ENCODE measurements around the gene ADORA3.

The ADORA3 gene

DNA sequence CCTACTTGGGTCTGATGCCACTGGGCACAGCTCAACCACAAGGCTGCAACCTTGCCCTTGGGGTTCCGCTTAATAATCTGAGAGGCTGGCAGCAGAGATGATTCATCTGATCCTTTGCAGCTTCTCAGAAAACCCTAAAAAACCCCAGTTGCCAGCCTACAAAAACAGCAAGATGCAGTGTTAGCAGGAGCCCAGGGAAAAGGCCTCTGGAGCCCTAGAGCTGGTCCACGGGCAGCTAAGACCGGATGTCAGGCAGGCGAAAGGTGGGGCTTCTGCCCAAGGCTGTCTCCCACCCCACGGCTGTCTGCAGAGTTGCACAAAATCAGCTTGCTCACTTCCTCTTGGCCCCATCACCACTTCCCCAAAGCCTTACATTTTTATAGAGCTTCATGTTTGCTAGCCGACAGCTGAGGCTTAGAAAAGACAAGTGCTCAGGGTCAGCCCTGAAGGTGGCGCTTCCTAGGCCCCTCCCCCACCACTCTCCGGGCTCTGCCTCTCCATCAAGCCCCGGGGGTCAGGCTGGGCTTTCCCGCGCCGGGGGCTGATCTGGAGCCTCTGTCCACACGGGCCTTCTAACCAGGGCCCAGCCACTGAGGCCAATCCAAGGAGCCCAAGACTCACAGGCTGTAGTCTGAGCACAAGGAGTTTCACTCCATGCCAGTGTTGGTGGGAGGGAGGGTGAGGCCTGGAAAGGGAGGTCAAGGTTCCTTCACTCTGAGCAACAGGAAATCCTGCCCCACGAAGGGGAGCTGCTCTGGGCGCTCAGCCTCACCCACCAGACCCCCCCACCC, 4.2 kb upstream of the ADORA3 start:
- peak; percentile 61 for DNase-seq

- no peak for DNase-seq
Observed at GRCh38 chr1:111506561-111506960, 3.1 kb upstream of the ADORA3 start.

- no peak for DNase-seq
Observed at GRCh38 chr1:111505641-111506119, 2.2 kb upstream of the ADORA3 start.

DNA sequence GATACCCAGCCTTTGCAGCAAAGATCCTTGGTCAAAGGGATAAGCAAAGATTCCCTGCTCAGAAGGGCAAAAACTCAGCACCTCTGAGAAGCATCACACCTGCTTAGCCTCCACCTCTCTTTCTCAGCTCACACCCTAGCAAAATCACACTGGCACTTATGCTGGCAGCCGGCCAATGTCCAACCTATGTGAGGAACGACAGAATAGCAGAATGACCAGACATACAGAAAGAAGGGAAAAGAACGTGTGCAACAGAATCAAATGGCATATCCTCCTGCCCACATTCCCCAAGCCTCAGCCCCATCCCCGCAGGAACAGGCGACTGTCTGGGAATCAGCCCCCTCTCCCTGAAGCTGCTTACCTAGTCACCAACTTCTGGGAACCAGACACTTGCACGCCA, 664 bp upstream of the ADORA3 start:
- DNase-seq = no peak

GRCh38 chr1:111501645-111502044, 1.8 kb downstream of the ADORA3 start:
- no peak for DNase-seq

DNA sequence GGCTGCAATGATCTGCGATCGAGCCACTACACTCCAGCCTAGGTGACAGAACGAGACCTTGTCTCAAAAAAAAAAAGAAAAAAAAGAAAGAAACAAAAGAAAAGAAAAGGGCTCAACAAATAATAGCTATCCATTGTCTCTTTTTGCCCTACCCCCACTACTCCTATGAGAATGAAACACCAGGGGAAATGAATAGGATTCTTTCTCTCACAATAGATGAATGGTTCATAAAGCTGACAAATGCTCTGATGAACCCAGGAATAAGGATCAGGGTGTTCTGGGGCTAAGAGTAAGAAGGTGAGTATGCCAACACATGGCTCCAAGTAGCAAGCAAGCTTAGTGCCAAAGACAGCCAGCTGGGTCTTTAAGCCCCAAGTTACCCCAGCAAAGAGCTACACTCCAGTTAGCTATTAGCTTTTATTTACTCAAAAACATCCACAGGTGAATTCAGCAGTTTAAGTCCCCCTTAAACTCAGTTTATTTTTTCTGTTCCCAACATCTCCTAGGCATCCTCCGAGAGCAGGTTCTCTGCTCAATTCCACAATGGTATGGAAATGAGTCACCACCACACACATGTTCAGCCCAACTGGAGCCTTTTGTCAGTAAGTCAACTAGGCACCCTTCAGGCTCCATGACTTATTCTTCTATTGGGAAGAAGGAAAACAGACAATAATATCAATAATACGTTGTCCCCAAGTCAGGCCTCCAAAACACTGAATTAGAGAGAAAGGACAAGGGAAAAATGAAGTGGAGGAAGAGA, 4.2 kb downstream of the ADORA3 start:
- DNase-seq = no peak

DNA sequence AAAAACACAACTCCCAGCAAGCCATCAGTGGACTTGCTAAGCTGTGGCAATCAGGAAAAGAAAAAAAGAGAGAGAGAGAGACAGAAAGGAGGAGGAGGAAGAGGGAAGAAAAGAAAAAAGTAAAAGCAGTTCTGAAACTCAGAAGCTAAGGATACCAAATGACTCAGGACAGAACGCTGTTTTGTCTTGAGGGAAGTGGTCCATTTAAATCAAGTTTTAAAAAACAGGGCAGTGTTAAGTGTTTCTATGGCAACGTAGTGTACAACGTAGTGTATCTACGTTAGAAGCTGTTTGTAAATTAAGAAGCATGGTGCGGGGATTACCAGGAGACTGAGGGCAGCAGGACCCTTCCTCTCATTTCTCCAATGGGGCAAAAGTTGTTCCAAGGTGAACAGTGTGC, 5.8 kb downstream of the ADORA3 start:
- DNase-seq = no peak

DNA sequence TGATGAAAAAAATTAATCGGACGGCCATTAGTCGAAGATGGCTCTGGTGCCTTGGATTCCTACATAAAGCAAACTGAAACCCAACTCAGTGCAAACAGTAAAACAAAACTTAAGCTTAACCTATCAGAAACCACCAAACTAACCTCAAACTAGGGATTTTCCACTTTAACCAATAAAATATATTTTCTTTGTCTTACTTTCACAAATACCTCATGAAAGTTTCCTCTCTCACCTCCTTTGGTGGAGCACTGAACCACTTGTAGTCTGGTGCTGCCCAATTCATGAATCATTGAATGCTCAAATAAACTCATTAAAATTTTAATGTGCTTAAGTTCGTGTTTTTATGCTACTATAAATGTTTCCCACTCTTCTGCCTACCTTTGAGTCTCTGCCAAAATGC, 7.0 kb downstream of the ADORA3 start:
- DNase-seq = no peak

GRCh38 chr1:111491070-111491469, 12.4 kb downstream of the ADORA3 start:
- DNase-seq = no peak

DNA sequence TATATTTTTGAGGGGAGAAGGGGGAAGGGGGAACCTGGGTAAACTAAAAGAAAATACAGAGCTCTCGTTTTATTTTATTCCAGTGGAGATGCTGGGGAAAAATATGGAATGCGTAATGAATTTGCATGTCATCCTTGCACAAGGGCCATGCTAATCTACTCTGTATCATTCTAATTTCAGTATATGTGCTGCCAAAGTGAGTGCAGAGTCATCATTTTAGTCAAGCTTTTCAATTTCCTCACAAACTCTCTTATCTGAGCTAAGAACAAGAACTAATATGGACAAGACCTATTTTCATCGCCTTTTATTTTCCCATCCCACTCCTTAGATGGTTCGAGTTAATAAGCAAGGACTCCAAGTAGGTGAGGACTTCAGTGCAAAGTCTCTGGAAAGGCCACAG, 13.2 kb downstream of the ADORA3 start:
- DNase-seq = no peak

GRCh38 chr1:111489604-111490003, 13.8 kb downstream of the ADORA3 start:
- DNase-seq = no peak

DNA sequence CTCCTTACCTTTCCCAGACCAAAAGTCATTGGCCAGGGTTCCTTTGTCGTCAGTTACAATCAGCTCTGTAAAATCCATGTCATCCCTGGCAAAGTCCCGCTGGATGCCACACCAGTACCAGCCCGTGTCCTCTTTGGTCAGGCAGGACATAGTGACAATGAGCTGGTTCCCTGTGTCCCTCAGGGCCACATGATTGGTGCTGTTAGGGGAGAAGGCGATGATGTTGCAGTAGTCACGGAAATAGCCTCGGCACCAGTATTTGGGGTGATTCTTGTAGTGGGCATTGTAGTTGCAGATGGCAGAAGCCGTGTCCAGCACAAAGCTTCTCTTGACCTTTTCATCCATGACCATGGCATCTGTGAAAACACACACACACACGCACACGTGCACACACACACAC, 14.8 kb downstream of the ADORA3 start:
- DNase-seq = no peak

GRCh38 chr1:111487133-111487532, 16.3 kb downstream of the ADORA3 start:
- no peak for DNase-seq

DNA sequence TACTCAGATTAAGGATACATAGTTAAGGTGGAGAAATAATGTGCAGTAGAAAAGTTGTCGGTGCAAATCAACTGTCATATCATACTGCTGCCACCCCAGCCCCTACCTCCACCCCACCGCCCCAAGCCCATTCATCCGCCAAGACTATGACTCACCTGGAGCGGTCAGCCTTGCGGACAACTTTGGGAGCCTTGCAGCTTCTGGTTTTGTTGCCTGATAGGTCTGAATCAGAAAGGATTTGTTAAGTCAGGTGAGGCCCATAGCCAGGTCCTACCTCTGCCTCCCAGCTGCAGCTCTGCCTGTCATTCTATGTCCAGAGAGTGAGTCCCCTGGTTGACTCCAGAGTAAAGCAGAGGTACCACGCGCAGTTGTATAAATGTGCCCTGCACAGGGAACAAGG, 17.0 kb downstream of the ADORA3 start:
- DNase-seq = no peak

DNA sequence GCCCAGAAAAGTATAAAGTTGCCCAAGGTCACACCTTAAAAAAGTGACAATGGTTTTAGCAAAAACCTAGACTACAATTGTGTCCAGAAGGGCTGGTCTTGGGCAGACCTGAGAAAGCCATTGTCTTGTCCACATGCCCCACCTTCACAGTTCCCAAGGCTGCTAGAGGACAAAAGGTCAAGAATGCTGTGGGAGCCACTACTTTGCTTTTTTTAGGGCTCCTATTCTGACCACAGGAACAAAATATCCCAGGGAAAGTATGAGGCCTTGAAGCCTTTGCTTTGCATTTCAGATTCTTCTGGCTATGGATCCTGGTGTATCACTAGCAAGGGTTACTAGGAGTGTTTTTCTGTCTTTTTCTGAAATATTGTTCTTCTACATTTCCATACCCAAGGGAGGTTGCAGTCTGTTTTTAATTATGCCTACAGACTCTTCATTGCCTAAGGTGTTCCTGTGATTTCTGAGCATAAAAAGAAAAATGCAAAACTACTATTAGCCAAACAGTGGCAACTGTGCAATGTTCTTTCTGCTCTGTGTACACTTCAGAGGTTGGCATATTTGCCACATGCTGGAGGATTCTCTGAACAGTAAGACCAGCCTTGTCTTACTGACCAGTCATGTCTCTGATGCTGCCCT, 18.9 kb downstream of the ADORA3 start:
- no peak for DNase-seq

- DNase-seq = no peak
Observed at GRCh38 chr1:111483876-111484275, 19.6 kb downstream of the ADORA3 start.

- peak; percentile 12 for DNase-seq
Observed at GRCh38 chr1:111483166-111483565, 20.3 kb downstream of the ADORA3 start.

DNA sequence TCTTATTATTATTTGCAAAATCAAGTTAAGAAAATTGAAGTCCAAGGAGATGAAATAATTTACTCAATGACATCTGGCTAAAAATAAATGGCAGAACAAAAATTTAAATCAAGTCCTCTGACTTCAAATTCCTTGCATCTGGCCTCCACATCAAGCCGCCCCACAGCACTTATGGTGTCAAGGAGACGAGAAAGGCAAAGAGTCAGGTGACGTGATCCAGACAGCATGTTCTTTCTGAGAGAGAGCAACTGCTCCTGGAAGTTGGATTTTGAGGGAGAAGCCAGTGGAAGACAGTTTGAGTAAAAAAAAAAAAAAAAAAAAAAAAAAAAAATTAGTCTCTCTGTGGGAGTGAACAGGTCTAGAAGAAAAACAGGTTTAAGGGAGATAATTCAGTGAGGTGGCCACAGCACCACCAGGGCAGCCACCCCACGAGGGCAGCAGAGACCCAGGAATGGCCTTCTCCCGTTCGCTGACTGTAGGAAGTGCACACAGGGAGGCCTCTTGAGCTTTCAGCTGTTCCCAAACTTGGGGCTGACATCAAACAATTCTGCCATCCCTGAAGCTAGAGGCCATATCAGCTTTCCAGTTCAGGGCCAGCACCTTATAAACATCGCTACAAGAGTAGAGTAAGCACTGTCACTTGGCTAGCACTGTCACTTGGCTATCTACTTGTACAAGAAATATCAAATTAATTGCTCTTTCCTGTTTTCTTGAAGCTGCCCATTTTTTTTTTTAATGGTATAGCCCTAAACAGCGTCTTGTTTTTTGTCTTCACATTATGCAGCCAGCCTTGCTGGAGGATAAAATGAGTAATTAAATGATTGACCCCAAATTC, 21.8 kb downstream of the ADORA3 start:
- DNase-seq = peak; percentile 57

GRCh38 chr1:111480674-111481073, 22.8 kb downstream of the ADORA3 start:
- DNase-seq = no peak

DNA sequence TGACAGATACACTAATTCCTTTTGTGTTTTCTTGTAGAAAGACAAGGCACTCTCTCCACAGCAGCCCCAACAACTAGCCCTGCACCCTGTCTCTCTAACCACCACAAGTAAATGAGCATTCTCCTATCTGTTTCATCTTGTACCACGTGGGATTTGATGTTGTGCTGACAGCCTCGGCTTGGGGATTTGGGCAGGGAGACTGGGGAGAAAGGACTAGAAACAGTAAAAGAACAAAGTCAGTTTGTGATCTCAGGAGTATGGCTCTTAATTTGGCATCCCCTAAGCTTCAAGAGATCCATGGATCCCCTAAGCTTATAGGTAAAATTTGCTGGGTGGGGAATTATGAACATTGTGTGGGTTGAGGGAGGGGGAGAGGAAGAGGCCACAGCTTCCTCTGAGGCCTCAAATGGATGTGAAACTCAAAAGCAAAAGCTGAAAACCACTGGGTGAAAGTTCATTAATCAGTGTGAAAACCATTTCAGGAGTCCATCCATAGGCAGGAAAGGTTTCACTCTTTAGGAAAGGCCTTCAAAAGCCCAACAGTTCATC, 26.6 kb downstream of the ADORA3 start:
- no peak for DNase-seq

GRCh38 chr1:111476214-111476613, 27.2 kb downstream of the ADORA3 start:
- no peak for DNase-seq

- no peak for DNase-seq
Observed at GRCh38 chr1:111475701-111476100, 27.7 kb downstream of the ADORA3 start.
